ENCODE results near the gene RPS27A.

The RPS27A gene

DNA sequence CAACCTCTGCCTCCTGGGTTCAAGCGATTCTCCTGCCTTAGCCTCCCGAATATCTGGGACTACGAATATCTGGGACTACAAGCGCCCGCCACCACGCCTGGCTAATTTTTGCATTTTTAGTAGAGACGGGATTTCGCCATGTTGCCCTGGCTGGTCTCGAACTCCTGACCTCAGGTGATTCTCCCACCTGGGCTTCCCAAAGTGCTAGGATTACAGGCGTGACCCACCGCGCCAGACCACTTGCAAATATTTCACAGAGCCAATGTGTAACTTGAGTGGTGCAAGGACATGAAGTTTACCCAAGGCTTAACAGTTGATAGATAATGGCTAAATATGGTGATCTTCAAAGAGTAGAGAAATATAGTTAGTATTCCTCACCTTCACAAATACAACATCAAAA lies 50.6 kb downstream of the RPS27A start:
- Mint-ChIP-seq H3K4me1 (peaks cover 22% of the 10 kb centered on the region), H3K36me3 (ENCODE audit: low read depth) (peaks cover 14% of the 10 kb centered on the region), H3K4me3 (peak overlapping the region; percentile 65 to 94 (median 79)), H3K9me3 (no peaks in the 10 kb centered on the region), H3K27ac (peak overlapping the region; percentile 63 to 96 (median 83)), H3K27me3 (ENCODE audit: low read depth) (peaks cover 12% of the 10 kb centered on the region)
- TF ChIP-seq CTCF (IDR thresholded peaks at IDR 0.05; ENCODE audit: unreplicated experiment in 3 of 3): no peak

Data from nephron (organoid).